Cardiac muscle cell (in vitro differentiated cells and primary cell): ENCODE results near the gene UBE3B. TPM values are rescaled to one million over a fixed set of nuclear protein-coding genes. Genes with fewer than 3 reads are reported as not detected.

Source experiments
- DNase-seq, 2 donors: peaks; one replicate each; pipeline versions ENCODE4 v3.0.0 to v3.0.0-alpha.2; 2010 to 2017; ENCODE audit warnings: low read depth in 1 of 2, low spot score in 1 of 2
- H3K27ac ChIP-seq: fragments of 200-600 bp; sonication (generic); 2 replicates; pipeline ENCODE4 v1.5.1; 2016
- H3K27me3 ChIP-seq: fragments of 200-600 bp; sonication (generic); 2 replicates; pipeline ENCODE4 v1.6.0; 2016; ENCODE audit warnings: control low read depth
- H3K36me3 ChIP-seq: fragments of 200-600 bp; sonication (generic); 2 replicates; pipeline ENCODE4 v1.5.1; 2016; ENCODE audit warnings: control low read depth
- H3K4me1 ChIP-seq: fragments of 200-600 bp; sonication (generic); 2 replicates; pipeline ENCODE4 v1.8.1; 2017; ENCODE audit warnings: low read depth, mild to moderate bottlenecking, mixed run types
- H3K4me3 ChIP-seq: fragments of 200-600 bp; sonication (generic); 2 replicates; pipeline ENCODE4 v1.5.1; 2016; ENCODE audit warnings: mild to moderate bottlenecking
- H3K9me3 ChIP-seq: fragments of 200-600 bp; sonication (generic); 2 replicates; pipeline ENCODE4 v1.5.1; 2017; ENCODE audit warnings: low read depth, mild to moderate bottlenecking, control low read depth
- CTCF ChIP-seq: IDR thresholded peaks from 2 replicates; pipeline ENCODE4 v1.5.1; 2012; ENCODE audit warnings: low read depth, mild to moderate bottlenecking, low read length
- polyA plus RNA-seq: library from polyadenylated mRNA; unstranded; fragments of >200 nt; fragmentation: Nextera tagmentation; extraction: Ambion mirVana; gene quantifications from 2 replicates; pipeline ENCODE4 v1.2.1, GENCODE V29; 2016
- total RNA-seq: library from RNA; depleted of rRNA; stranded (reverse); fragments of >200 nt; gene quantifications from 2 replicates; pipeline ENCODE4 v1.2.3, GENCODE V29; 2016

UBE3B gene
- total and polyA plus RNA-seq, 2 experiments from 2014 or later: 36.7 to 73.5 TPM

GRCh38 chr12:109492371-109492770 lies 14.9 kb downstream of the UBE3B start:
- DNase-seq: no peak
- no peaks in the 10 kb centered on the region for H3K27me3 ChIP-seq

GRCh38 chr12:109493090-109493489 lies 15.7 kb downstream of the UBE3B start:
- Histone ChIP-seq H3K9me3 (no peaks in the 10 kb centered on the region), H3K27me3 (no peaks in the 10 kb centered on the region), H3K27ac (no peak overlapping the region), H3K4me3 (no peak overlapping the region), H3K4me1 (no peaks in the 10 kb centered on the region), H3K36me3 (peaks cover 59% of the 10 kb centered on the region)
- DNase-seq: no peak
- TF ChIP-seq CTCF: no peak

More at GRCh38 chr12:109492371-109492770, 14.9 kb downstream of the UBE3B start:
- no peak overlapping the region for H3K4me3 ChIP-seq
- peaks cover 59% of the 10 kb centered on the region for H3K36me3 ChIP-seq
- no peaks in the 10 kb centered on the region for H3K4me1 ChIP-seq
- no peak overlapping the region for H3K27ac ChIP-seq
- no peaks in the 10 kb centered on the region for H3K9me3 ChIP-seq
- TF ChIP-seq CTCF: no peak

GRCh38 chr12:109493938-109494337 lies 16.5 kb downstream of the UBE3B start:
- Histone ChIP-seq H3K4me3 (no peak overlapping the region), H3K27ac (no peak overlapping the region), H3K36me3 (peaks cover 59% of the 10 kb centered on the region), H3K4me1 (no peaks in the 10 kb centered on the region), H3K9me3 (no peaks in the 10 kb centered on the region), H3K27me3 (no peaks in the 10 kb centered on the region)
- TF ChIP-seq CTCF: no peak
- DNase-seq: no peak

- DNase-seq: no peak
- no peak overlapping the region for H3K4me3 ChIP-seq
- H3K4me1 ChIP-seq: no peaks in the 10 kb centered on the region
- TF ChIP-seq CTCF: no peak
- H3K27me3 ChIP-seq: no peaks in the 10 kb centered on the region
- H3K36me3 ChIP-seq: peaks cover 62% of the 10 kb centered on the region
- no peaks in the 10 kb centered on the region for H3K9me3 ChIP-seq
- H3K27ac ChIP-seq: no peak overlapping the region
These were observed 17.0 kb downstream of the UBE3B start for GRCh38 chr12:109494348-109494881.

GRCh38 chr12:109495012-109495411 lies 17.6 kb downstream of the UBE3B start:
- Histone ChIP-seq H3K27ac (no peak overlapping the region), H3K36me3 (peaks cover 61% of the 10 kb centered on the region), H3K4me3 (no peak overlapping the region), H3K27me3 (no peaks in the 10 kb centered on the region), H3K9me3 (no peaks in the 10 kb centered on the region), H3K4me1 (no peaks in the 10 kb centered on the region)
- no peak for DNase-seq
- no peak for TF ChIP-seq CTCF
